CD4-positive, alpha-beta T cell treated with Interleukin-15 for 4 hours (primary cell): ENCODE measurements around the gene SPTAN1.

ENCODE experiments used
- DNase-seq: peaks from one replicate; pipeline ENCODE4 v3.0.0-alpha.2; 2020; ENCODE audit warnings: low spot score

The SPTAN1 gene

GRCh38 chr9:128600099-128600498 lies 47.7 kb downstream of the SPTAN1 start:
- no peak for DNase-seq

DNA sequence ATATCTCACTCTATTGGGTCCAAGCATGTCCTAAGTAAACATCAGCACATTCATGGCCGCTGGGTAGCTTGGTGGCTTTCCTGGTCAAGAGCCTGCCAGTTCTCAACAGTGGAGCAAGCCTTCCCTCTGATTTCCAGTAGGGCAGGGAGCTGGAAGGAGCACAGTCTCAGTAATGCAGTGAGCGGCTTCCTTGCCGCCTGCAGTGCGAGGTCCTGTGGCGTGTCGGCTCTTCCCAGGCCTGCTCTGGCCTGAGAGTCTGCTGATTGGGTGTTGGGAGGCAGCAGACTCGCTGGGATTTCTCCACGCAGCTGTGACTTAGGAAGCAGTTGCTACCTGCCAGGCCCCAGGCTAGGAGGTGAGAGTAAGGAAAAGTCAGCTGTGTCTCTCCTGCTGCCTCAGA lies 51.3 kb downstream of the SPTAN1 start:
- DNase-seq: no peak

- no peak for DNase-seq
Measured at GRCh38 chr9:128607642-128608350, 55.4 kb downstream of the SPTAN1 start.

DNA sequence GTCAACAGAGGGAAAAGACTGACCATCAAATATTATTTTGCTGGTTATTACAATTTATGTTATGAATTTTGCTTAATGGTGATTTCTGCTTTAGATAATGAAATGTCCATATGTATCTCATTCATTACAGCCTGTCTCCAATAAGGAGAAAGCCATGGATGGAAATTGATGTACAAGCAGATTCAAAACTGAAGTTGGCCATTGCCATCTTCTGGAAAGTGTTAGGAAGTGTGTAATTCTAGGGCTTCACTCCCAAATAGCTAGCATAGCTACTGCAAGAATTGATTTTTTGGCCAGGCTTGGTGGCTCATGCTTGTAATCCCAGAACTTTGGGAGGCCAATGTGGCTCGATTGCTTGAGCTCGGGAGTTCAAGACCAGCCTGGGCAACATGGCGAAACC lies 58.5 kb downstream of the SPTAN1 start:
- no peak for DNase-seq

GRCh38 chr9:128611600-128612394 lies 59.4 kb downstream of the SPTAN1 start:
- no peak for DNase-seq

- DNase-seq: no peak
Measured at GRCh38 chr9:128614728-128615127, 62.3 kb downstream of the SPTAN1 start.

- DNase-seq: no peak
Measured at GRCh38 chr9:128615571-128615970, 63.2 kb downstream of the SPTAN1 start.

DNA sequence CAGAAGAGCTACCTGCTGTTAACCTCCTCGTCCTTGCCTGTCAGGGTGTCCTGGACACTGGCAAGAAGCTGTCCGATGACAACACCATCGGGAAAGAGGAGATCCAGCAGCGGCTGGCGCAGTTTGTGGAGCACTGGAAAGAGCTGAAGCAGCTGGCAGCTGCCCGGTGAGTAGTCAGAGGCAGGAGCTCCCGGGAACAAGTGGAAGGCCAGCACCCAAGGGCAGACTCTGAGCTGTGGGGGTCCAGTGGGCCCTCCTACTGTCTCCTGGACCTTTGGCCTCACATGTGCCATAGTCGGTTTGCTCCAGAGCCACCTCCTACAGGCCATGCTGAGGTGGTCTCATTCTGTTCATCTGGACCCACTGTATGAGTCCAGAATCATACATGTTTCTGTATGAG lies 65.6 kb downstream of the SPTAN1 start:
- no peak for DNase-seq

GRCh38 chr9:128619127-128619526 lies 66.7 kb downstream of the SPTAN1 start:
- no peak for DNase-seq

- DNase-seq: no peak
Measured at GRCh38 chr9:128619779-128620178, 67.4 kb downstream of the SPTAN1 start.

DNA sequence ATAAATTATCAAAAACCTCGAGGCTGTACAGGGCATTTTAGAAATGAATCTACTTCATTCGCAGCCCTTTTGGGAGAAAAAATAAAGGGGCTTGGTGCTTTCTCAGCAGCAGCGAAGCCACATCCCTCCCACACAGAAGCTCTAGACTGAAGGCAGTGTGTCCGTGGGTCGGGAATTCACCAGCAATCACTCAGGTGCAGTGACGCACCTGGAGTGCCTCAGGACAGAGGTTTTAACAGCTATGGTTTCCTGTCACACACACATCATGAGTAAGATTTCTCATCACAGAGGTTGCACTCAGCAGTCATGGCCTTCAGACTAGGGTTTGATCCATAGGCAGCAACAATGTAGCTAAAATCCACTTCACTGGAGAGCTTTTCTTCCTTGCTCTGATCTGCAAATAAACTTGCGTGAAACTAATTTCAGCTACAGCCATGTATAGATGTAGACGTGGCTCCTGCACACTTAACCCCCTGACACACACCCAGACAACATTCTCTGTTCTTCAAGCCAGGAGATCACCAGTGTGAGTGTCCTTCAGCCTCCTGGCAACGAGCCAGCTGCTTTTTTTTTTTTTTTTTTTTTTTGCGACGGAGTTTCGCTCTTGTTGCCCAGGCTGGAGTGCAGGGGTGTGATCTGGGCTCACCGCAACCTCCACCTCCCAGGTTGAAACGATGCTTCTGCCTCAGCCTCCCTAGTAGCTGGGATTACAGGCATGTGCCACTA lies 69.5 kb downstream of the SPTAN1 start:
- DNase-seq: no peak

- no peak for DNase-seq
Measured at GRCh38 chr9:128624566-128624965, 72.2 kb downstream of the SPTAN1 start.

GRCh38 chr9:128625391-128626146 lies 73.2 kb downstream of the SPTAN1 start:
- DNase-seq: no peak

- no peak for DNase-seq
Measured at GRCh38 chr9:128626181-128626580, 73.8 kb downstream of the SPTAN1 start.

- no peak for DNase-seq
Measured at GRCh38 chr9:128627127-128627715, 74.8 kb downstream of the SPTAN1 start.

- DNase-seq: no peak
Measured at GRCh38 chr9:128627906-128628305, 75.5 kb downstream of the SPTAN1 start.

- no peak for DNase-seq
Measured at GRCh38 chr9:128628471-128629048, 76.2 kb downstream of the SPTAN1 start.

GRCh38 chr9:128629136-128629535 lies 76.7 kb downstream of the SPTAN1 start:
- DNase-seq: no peak

DNA sequence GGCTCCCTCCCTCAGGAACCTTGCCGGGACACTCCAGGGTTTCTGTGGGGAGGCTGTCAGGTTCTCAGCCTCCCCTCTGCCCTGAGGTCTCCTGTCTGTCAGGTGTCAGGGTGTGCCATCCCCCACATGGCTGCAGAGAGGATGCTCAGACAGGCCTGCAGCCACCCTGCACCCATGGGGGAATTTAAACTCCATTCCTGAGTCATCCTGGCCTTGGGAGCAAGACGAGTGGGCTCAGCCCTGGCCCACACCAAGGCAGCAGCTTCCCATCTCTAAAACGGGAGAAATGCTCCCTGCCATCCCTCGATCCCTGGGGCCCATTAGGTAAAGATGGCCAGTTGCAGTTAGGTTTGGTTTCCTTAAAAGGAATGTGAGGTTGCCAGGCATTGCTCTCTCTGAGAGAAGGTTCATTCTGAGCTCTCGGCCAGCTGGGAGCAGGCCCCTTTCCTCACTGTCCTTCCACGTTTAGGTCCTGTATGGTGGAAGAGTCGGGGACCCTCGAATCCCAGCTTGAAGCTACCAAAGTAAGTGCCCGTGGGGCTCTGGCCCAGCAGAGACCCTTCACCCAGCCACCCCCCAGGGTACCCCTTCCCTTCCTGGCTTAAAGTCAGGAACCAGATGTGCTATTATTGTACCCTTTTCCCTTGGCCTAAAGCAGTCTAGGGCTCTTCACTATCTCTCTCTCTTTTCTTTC lies 77.6 kb downstream of the SPTAN1 start:
- no peak for DNase-seq

GRCh38 chr9:128631636-128632035 lies 79.2 kb downstream of the SPTAN1 start:
- DNase-seq: no peak

DNA sequence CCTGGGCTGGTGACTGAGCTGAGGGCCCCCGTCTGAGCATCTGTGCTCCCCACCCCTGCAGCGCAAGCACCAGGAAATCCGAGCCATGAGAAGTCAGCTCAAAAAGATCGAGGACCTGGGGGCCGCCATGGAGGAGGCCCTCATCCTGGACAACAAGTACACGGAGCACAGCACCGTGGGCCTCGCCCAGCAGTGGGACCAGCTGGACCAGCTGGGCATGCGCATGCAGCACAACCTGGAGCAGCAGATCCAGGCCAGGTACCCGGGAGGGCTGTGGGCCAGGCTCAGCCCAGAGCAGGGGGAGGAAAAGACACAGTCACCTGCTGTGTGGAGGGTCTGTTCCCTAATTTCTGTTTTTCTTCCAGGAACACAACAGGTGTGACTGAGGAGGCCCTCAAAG lies 79.7 kb downstream of the SPTAN1 start:
- DNase-seq: no peak
